Esophagus muscularis mucosa (tissue), 4 donors: ENCODE results near the gene FAM13A. TPM values are rescaled to one million over a fixed set of nuclear protein-coding genes. Genes with fewer than 3 reads are reported as not detected.
A peak's percentile ranks its signal among the peaks of the same experiment; 100 is the strongest.

ENCODE experiments used
- DNase-seq: peaks from one replicate; pipeline ENCODE4 v3.0.0-alpha.2; 2017; ENCODE audit errors: extremely low spot score
- H3K27ac ChIP-seq, 4 donors: fragments of 200-600 bp; sonication (generic); replicated peaks in 1 of 4; 1 replicate in 3 of 4; 2 replicates in 1 of 4; pipeline ENCODE4 v1.5.1; 2016 to 2019; ENCODE audit warnings: mild to moderate bottlenecking in 1 of 4
- H3K27me3 ChIP-seq, 4 donors: fragments of 200-600 bp; sonication (generic); one replicate each; pipeline versions ENCODE4 v1.5.1 to v1.6.0; 2016 to 2019
- H3K36me3 ChIP-seq, 4 donors: fragments of 200-600 bp; sonication (generic); one replicate each; pipeline ENCODE4 v1.5.1; 2016 to 2019
- H3K4me1 ChIP-seq, 4 donors: fragments of 200-600 bp; sonication (generic); one replicate each; pipeline ENCODE4 v1.5.1; 2016 to 2019
- H3K4me3 ChIP-seq, 4 donors: fragments of 200-600 bp; sonication (generic); 1 replicate in 2 of 4; 2 replicates in 2 of 4; pipeline ENCODE4 v1.5.1; 2016 to 2019; ENCODE audit warnings: mild to moderate bottlenecking in 4 of 4, moderate library complexity in 1 of 4
- H3K9me3 ChIP-seq, 4 donors: fragments of 200-600 bp; sonication (generic); 1 replicate in 3 of 4; 2 replicates in 1 of 4; pipeline ENCODE4 v1.5.1; 2016 to 2019
- EP300 ChIP-seq: sonication (generic); formaldehyde crosslinking; IDR thresholded peaks from one replicate; pipeline ENCODE4 v1.6.1; 2017; ENCODE audit warnings: antibody characterized with exemption
- POLR2A ChIP-seq: fragments of 450-650 bp; IDR thresholded peaks from one replicate; pipeline ENCODE4 v1.6.1; 2017; ENCODE audit warnings: antibody characterized with exemption, moderate library complexity, mild to moderate bottlenecking, low read depth
- POLR2AphosphoS5 ChIP-seq, 2 donors: sonication (generic); formaldehyde crosslinking; IDR thresholded peaks; one replicate each; pipeline ENCODE4 v1.6.1; 2017; ENCODE audit warnings: antibody characterized with exemption in 2 of 2
- WGBS: methylation state at CpG from one replicate; pipeline ENCODE4 v1.1.5; 2018; 5-methylcytosine and 5-hydroxymethylcytosine counted together
- intact Hi-C: fragments of 100-400 bp; cut with DNase I; formaldehyde crosslinking; loops from one replicate; pipeline ENCODE4 v1.15.1; 2023
- total RNA-seq, 4 donors: library from RNA; depleted of rRNA; stranded (reverse); fragments of >200 nt; gene quantifications; one replicate each; pipeline versions ENCODE4 v1.1.0 to v1.2.1, GENCODE V29; 2016
- TF ChIP-seq, protein P1 (sequence below), 3 experiments: fragments of 200-600 bp in 2 of 3; fragments of 450-650 bp in 1 of 3; sonication (generic) in 2 of 3; IDR thresholded peaks; one replicate each; pipeline ENCODE4 v1.5.1; 2017 to 2019; ENCODE audit warnings: antibody characterized with exemption in 3 of 3, mild to moderate bottlenecking in 2 of 3, moderate library complexity in 1 of 3

The FAM13A gene
- total RNA-seq, 4 donors from 2014 or later, result 22.4 to 27.2 (median 26.0) TPM

DNA sequence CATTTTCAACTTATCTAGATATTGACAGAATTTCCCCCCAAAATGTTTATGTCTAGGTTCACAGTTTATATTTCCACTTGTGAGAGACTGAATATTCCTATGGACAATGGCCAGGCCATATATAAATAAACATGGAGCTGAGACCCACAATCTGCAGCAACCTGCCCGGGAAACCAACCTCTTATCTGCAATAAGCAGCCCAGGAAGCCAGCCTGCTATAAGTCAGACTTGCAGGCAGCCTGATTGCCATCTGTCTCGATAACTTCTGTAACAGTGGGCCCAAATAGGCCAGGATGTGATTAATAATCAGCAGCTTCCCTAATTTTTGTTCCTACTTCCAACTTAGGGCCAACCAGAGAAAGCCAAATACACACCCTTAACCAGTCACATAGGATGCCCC lies 354.2 kb downstream of the FAM13A start:
- Histone ChIP-seq H3K9me3 (no peaks in the 10 kb centered on the region), H3K27ac (no peak overlapping the region), H3K27me3 (no peaks in the 10 kb centered on the region), H3K4me1 (peaks cover 4 to 26% (median 20%) of the 10 kb centered on the region in 4 donors), H3K36me3 (peaks cover 19 to 57% (median 34%) of the 10 kb centered on the region in 4 donors), H3K4me3 (no peak overlapping the region)
- 87% methylated on average over 2 of the region's 2 CpGs for WGBS
- TF ChIP-seq EP300 (no peak), POLR2A (no peak), POLR2AphosphoS5 (IDR thresholded peaks at IDR 0.05) (no peak)
- TF ChIP-seq, protein P1, sequence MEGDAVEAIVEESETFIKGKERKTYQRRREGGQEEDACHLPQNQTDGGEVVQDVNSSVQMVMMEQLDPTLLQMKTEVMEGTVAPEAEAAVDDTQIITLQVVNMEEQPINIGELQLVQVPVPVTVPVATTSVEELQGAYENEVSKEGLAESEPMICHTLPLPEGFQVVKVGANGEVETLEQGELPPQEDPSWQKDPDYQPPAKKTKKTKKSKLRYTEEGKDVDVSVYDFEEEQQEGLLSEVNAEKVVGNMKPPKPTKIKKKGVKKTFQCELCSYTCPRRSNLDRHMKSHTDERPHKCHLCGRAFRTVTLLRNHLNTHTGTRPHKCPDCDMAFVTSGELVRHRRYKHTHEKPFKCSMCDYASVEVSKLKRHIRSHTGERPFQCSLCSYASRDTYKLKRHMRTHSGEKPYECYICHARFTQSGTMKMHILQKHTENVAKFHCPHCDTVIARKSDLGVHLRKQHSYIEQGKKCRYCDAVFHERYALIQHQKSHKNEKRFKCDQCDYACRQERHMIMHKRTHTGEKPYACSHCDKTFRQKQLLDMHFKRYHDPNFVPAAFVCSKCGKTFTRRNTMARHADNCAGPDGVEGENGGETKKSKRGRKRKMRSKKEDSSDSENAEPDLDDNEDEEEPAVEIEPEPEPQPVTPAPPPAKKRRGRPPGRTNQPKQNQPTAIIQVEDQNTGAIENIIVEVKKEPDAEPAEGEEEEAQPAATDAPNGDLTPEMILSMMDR (IDR thresholded peaks at IDR 0.05), result no peak
- no peak for DNase-seq
- intact Hi-C loops, result loop anchor here (10.0 kb wide), 1 partner anchor 102 kb away; no protein-coding TSS in a partner anchor

DNA sequence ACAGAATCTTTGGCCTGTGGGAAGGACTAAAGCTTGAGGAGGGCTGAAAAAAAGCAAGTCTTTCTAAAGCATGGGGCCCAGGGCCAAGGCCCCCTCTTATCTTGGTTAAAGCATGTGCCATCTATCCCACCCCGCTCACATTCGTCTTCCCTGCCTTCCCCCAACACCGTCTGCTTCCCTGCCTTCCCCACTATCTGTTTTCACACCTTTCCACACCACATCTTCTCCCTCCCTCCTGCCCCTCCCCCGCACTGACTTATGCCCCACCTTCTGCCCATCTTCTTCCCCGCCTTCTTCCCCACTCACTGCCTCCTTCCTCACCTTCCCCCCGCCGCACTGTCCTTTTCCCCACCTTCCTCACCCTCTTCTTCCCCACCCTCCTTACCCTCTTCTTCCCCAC lies 358.5 kb downstream of the FAM13A start:
- no peaks in the 10 kb centered on the region for H3K9me3 ChIP-seq
- H3K4me3 ChIP-seq, result no peak overlapping the region
- DNase-seq, result no peak
- TF ChIP-seq, protein P1 (IDR thresholded peaks at IDR 0.05), result no peak
- WGBS, result over 99% methylated on average over 7 of the region's 7 CpGs
- H3K4me1 ChIP-seq, result peaks cover 0 to 9% (median 5%) of the 10 kb centered on the region in 4 donors
- H3K27ac ChIP-seq, result peak overlapping the region in 3 of 4 donors; percentile 80 to 85 (median 84)
- intact Hi-C loops, result no loop called here
- no peaks in the 10 kb centered on the region for H3K27me3 ChIP-seq
- peaks cover 7 to 34% (median 14%) of the 10 kb centered on the region in 4 donors for H3K36me3 ChIP-seq

DNA sequence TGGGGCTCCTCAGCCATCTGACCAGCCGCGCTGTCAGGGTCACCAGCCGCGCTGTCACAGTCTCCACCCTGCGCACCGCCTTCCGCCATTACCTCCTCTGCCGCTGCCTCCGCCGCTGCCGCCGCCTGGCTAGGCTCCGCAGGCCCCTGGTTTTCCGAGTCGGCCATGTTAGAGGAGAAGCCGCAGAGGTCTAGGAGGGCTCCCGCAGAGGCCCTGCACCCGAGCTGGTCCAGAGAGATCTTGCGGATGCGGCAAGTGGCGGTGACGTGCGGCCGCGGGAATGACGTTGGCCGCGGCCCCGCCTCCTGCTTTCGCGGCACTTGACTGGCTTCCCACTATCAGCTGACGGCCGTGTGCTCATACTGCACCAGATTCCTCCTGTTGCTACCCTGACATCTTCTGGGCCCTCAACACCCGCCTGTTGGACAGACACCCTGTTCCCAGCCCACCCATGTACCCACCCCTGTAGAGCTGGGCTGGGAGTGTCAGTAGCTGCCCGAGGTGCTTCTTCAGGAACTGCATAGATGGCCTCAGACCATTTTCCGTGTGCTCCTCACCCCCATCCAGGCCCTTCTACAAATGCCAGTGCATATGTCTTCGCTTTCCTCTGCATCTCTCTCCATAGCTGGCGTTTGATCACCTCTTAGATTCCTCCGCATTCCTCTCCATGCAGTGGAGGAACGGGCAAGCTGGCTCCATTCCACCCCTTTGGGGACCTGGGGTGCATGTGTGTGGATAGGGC lies 359.2 kb downstream of the FAM13A start, which contains the start of gene NAP1L5:
Gene NAP1L5 (minus strand): TSS at position 242 of the 742 bp plus-strand sequence. CDS start 75 bp downstream, at position 167.
- 86% methylated on average over 24 of the region's 40 CpGs for WGBS
- H3K27ac ChIP-seq, result peak within 1 kb of the TSS; percentile 75 to 85 (median 82)
- TF ChIP-seq EP300, result no peak
- TF ChIP-seq, protein P1 (IDR thresholded peaks at IDR 0.05), result no peak
- peak; percentile 82 to 85 for TF ChIP-seq POLR2AphosphoS5 (IDR thresholded peaks at IDR 0.05)
- no peak for TF ChIP-seq POLR2A
- peaks cover 0 to 9% (median 5%) of the 10 kb centered on the region in 4 donors for H3K4me1 ChIP-seq
- H3K9me3 ChIP-seq, result no peaks in the 10 kb centered on the region
- no peak for DNase-seq
- H3K36me3 ChIP-seq, result peaks cover 7 to 26% (median 11%) of the 10 kb centered on the region in 4 donors
- peak within 1 kb of the TSS; percentile 61 to 68 (median 64) for H3K4me3 ChIP-seq
- intact Hi-C loops, result no loop called here
- no peaks in the 10 kb centered on the region for H3K27me3 ChIP-seq

DNA sequence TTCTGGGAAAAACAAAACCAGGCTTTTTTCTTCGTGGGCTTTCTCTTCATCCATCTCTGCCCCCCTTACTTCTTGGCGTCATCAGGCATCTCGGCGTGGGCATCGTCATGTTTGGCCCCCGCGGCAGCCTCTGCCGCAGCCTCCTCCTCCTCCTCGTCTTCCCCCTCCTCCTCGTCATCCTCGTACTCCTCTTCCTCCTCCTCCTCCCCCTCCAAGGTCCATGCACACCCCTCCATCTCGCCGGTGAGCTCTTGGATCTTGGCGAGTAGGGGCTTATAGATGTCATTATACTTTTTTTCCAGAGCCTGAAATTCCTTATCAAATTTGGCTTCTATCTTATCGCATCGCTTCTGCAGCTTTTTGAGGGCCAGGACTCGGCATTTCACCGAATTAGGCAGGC lies 359.8 kb downstream of the FAM13A start:
- intact Hi-C loops, result no loop called here
- TF ChIP-seq POLR2AphosphoS5 (IDR thresholded peaks at IDR 0.05) (no peak), POLR2A (no peak), EP300 (no peak)
- TF ChIP-seq, protein P1 (IDR thresholded peaks at IDR 0.05), result no peak
- Histone ChIP-seq H3K27me3 (no peaks in the 10 kb centered on the region), H3K4me1 (peaks cover 0 to 9% (median 5%) of the 10 kb centered on the region in 4 donors), H3K36me3 (peaks cover 5 to 26% (median 9%) of the 10 kb centered on the region in 4 donors), H3K27ac (peak overlapping the region; percentile 75 to 85 (median 82)), H3K4me3 (peak overlapping the region; percentile 61 to 68 (median 64)), H3K9me3 (no peaks in the 10 kb centered on the region)
- DNase-seq, result no peak
- 51% methylated on average over 18 of the region's 18 CpGs for WGBS
